ENCODE results near the gene PLCB1. TPM values are rescaled to one million over a fixed set of nuclear protein-coding genes. Genes with fewer than 3 reads are reported as not detected.

PLCB1 gene
- total RNA-seq, 1 donor = 13.4 TPM

DNA sequence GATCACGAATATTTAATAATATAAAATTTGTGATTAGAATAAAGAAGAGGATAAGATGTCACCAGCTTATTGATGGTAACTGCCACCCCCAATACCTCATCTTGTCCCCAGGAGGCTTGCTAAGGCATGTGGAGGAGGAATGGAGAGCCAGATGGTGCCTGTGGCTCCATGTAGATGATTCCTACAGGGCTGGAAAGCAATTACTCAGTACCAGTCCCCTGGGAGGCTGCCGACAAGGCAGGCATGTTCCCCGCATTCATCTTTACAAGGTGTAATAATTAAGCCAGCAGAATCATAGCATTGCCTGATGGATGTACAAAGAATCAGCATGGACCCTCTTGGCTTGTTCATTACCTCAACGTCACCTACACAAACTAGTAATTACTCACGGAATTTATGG, 155.3 kb downstream of the PLCB1 start:
- no peak for DNase-seq (ENCODE audit: insufficient read length, low spot score, missing footprints)
- Histone ChIP-seq H4K20me1 (ENCODE audit: insufficient read depth, low read length) (no peaks in the 10 kb centered on the region), H3K4me1 (ENCODE audit: insufficient read depth, low read length) (peaks cover 7% of the 10 kb centered on the region), H3K79me2 (ENCODE audit: insufficient read depth, low read length) (no peaks in the 10 kb centered on the region), H3K4me2 (ENCODE audit: insufficient read depth, low read length) (no peak overlapping the region), H3K4me3 (ENCODE audit: insufficient read depth, low read length) (no peak overlapping the region), H2AFZ (ENCODE audit: low read length) (no peak overlapping the region), H3K27me3 (ENCODE audit: insufficient read depth, low read length) (no peaks in the 10 kb centered on the region), H3K9me3 (ENCODE audit: low read depth, low read length) (no peaks in the 10 kb centered on the region), H3K27ac (ENCODE audit: low read depth, low read length) (no peak overlapping the region), H3K36me3 (ENCODE audit: insufficient read depth, low read length) (no peaks in the 10 kb centered on the region)
- TF ChIP-seq, protein P1, sequence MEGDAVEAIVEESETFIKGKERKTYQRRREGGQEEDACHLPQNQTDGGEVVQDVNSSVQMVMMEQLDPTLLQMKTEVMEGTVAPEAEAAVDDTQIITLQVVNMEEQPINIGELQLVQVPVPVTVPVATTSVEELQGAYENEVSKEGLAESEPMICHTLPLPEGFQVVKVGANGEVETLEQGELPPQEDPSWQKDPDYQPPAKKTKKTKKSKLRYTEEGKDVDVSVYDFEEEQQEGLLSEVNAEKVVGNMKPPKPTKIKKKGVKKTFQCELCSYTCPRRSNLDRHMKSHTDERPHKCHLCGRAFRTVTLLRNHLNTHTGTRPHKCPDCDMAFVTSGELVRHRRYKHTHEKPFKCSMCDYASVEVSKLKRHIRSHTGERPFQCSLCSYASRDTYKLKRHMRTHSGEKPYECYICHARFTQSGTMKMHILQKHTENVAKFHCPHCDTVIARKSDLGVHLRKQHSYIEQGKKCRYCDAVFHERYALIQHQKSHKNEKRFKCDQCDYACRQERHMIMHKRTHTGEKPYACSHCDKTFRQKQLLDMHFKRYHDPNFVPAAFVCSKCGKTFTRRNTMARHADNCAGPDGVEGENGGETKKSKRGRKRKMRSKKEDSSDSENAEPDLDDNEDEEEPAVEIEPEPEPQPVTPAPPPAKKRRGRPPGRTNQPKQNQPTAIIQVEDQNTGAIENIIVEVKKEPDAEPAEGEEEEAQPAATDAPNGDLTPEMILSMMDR (IDR thresholded peaks at IDR 0.05; ENCODE audit: extremely low read depth, low read depth, low read length) = no peak

DNA sequence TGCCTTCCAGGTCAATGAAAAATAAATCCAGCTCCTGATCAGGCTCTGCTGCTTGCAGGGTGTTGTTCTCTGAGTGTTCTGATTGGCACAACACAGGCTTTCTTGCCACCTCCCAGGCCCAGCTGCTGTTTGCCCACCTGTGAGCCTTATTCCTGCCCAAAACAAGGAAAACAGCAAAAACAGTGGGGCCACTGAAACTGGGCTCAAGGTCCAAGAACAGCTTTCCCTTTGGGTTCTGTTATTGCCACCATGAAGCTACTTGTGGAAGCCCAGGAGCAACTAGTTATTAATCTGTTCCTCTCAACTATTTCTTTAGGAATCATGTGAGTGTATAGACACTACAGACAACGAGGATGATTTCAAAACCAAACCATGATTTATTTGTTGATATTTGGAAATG, 159.1 kb downstream of the PLCB1 start:
- no peaks in the 10 kb centered on the region for H3K36me3 ChIP-seq (ENCODE audit: insufficient read depth, low read length)
- no peak overlapping the region for H2AFZ ChIP-seq (ENCODE audit: low read length)
- H3K4me1 ChIP-seq (ENCODE audit: insufficient read depth, low read length) = peaks cover 7% of the 10 kb centered on the region
- H3K9me3 ChIP-seq (ENCODE audit: low read depth, low read length) = no peaks in the 10 kb centered on the region
- H4K20me1 ChIP-seq (ENCODE audit: insufficient read depth, low read length) = no peaks in the 10 kb centered on the region
- H3K27ac ChIP-seq (ENCODE audit: low read depth, low read length) = no peak overlapping the region
- H3K27me3 ChIP-seq (ENCODE audit: insufficient read depth, low read length) = no peaks in the 10 kb centered on the region
- no peak overlapping the region for H3K4me3 ChIP-seq (ENCODE audit: insufficient read depth, low read length)
- H3K79me2 ChIP-seq (ENCODE audit: insufficient read depth, low read length) = no peaks in the 10 kb centered on the region
- TF ChIP-seq, protein P1 (IDR thresholded peaks at IDR 0.05; ENCODE audit: extremely low read depth, low read depth, low read length) = no peak
- no peak overlapping the region for H3K4me2 ChIP-seq (ENCODE audit: insufficient read depth, low read length)
- no peak for DNase-seq (ENCODE audit: insufficient read length, low spot score, missing footprints)

DNA sequence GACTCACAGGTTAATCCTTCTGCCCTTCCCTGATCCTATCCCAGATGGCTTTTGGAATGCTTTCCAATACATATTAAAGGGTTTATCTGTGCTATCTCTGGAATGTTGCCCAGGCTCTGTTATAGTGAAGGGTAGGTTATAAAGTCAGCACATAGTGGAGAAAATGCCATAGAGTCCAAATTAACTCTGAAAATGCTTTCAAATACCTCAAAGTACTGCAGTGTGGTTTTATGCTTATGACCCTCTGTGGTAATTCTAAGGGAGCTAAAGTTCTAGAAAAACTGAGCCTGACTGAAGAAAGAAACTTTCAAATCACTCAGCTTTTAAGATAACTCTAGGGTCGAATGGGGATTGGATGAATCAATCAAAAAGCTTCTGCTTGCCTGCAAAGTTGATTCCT, 159.8 kb downstream of the PLCB1 start:
- H3K27me3 ChIP-seq (ENCODE audit: insufficient read depth, low read length) = no peaks in the 10 kb centered on the region
- no peaks in the 10 kb centered on the region for H3K9me3 ChIP-seq (ENCODE audit: low read depth, low read length)
- no peaks in the 10 kb centered on the region for H3K79me2 ChIP-seq (ENCODE audit: insufficient read depth, low read length)
- no peaks in the 10 kb centered on the region for H4K20me1 ChIP-seq (ENCODE audit: insufficient read depth, low read length)
- H3K4me3 ChIP-seq (ENCODE audit: insufficient read depth, low read length) = no peak overlapping the region
- peaks cover 7% of the 10 kb centered on the region for H3K4me1 ChIP-seq (ENCODE audit: insufficient read depth, low read length)
- no peak overlapping the region for H3K27ac ChIP-seq (ENCODE audit: low read depth, low read length)
- H3K4me2 ChIP-seq (ENCODE audit: insufficient read depth, low read length) = no peak overlapping the region
- DNase-seq (ENCODE audit: insufficient read length, low spot score, missing footprints) = no peak
- TF ChIP-seq, protein P1 (IDR thresholded peaks at IDR 0.05; ENCODE audit: extremely low read depth, low read depth, low read length) = no peak
- no peaks in the 10 kb centered on the region for H3K36me3 ChIP-seq (ENCODE audit: insufficient read depth, low read length)
- no peak overlapping the region for H2AFZ ChIP-seq (ENCODE audit: low read length)

DNA sequence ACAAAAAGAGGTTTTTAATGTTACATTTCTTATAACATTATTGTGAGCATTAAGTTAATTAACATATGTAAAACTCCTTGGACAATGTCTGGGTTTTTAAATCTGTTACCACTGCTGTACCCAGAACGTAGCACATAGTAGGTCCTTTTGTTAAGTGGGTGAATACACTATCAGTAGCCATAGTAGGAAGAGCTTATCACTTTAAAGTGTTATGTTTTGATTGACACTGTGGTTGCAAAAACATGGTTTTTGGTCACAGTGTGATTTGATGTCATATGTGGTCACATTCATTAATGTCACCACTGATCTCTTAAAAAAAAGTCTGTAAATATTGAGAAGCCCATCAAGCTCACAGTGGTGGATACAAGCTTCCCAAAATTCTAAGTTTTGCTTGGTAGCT, 160.7 kb downstream of the PLCB1 start:
- no peaks in the 10 kb centered on the region for H3K9me3 ChIP-seq (ENCODE audit: low read depth, low read length)
- H3K4me1 ChIP-seq (ENCODE audit: insufficient read depth, low read length) = peaks cover 7% of the 10 kb centered on the region
- H3K36me3 ChIP-seq (ENCODE audit: insufficient read depth, low read length) = no peaks in the 10 kb centered on the region
- DNase-seq (ENCODE audit: insufficient read length, low spot score, missing footprints) = no peak
- no peak overlapping the region for H3K4me3 ChIP-seq (ENCODE audit: insufficient read depth, low read length)
- H3K27ac ChIP-seq (ENCODE audit: low read depth, low read length) = no peak overlapping the region
- H2AFZ ChIP-seq (ENCODE audit: low read length) = no peak overlapping the region
- no peaks in the 10 kb centered on the region for H3K27me3 ChIP-seq (ENCODE audit: insufficient read depth, low read length)
- TF ChIP-seq, protein P1 (IDR thresholded peaks at IDR 0.05; ENCODE audit: extremely low read depth, low read depth, low read length) = no peak
- no peaks in the 10 kb centered on the region for H4K20me1 ChIP-seq (ENCODE audit: insufficient read depth, low read length)
- H3K4me2 ChIP-seq (ENCODE audit: insufficient read depth, low read length) = no peak overlapping the region
- H3K79me2 ChIP-seq (ENCODE audit: insufficient read depth, low read length) = no peaks in the 10 kb centered on the region
